ENCODE measurements around the gene PFDN5. TPM values are rescaled to one million over a fixed set of nuclear protein-coding genes. Genes with fewer than 3 reads are reported as not detected.

PFDN5 gene
- total and polyA plus RNA-seq, 10 of the 15 experiments (the other 5 are each of a cell fraction or from before 2014, with no cell fraction given), result 300 to 1,596 (median 495) TPM

- TF ChIP-seq SMARCA5 (IDR thresholded peaks at IDR 0.05) (peak; percentile 92), NR2F1 (conservative IDR thresholded peaks at IDR 0.05) (0 out of 2 replicates have a peak, but pooled peaks have one; percentile 16), YY1 (IDR thresholded peaks at IDR 0.05; ENCODE audit: low read depth, low read length) (peak; percentile 96), E4F1 (IDR thresholded peaks at IDR 0.05; ENCODE audit: borderline replicate concordance, partially characterized antibody) (peak; percentile 63), EGR1 (IDR thresholded peaks at IDR 0.05; ENCODE audit: borderline replicate concordance in 1 of 2, low read depth in 2 of 2, low read length in 2 of 2) (0 out of 3 replicates have a peak, but pooled peaks of 1 of the 2 experiments have one; percentile 3), POLR2A (IDR thresholded peaks at IDR 0.05; ENCODE audit: low read depth, low read length) (peak; percentile 92), CTCF (IDR thresholded peaks at IDR 0.05 in 2 of 3, conservative IDR thresholded peaks at IDR 0.05 in 1 of 3; ENCODE audit: control insufficient read depth in 2 of 3, extremely low read depth in 1 of 3, insufficient read depth in 1 of 3, low read depth in 3 of 3, low read length in 3 of 3) (peak; percentile 52 to 83 (median 64); a peak in 5 of 6 replicates), USF1 (IDR thresholded peaks at IDR 0.05; ENCODE audit: borderline replicate concordance, extremely low read length, insufficient read depth, low read depth, low read length) (peak; percentile 88), CHD1 (IDR thresholded peaks at IDR 0.05; ENCODE audit: low read depth, low read length) (no peak), ZNF207 (IDR thresholded peaks at IDR 0.05; ENCODE audit: borderline replicate concordance) (0 out of 2 replicates have a peak, but pooled peaks have one; percentile 20), HDGF (IDR thresholded peaks at IDR 0.05) (no peak), DPF2 (IDR thresholded peaks at IDR 0.05) (0 out of 2 replicates have a peak, but pooled peaks have one; percentile 33), CEBPB (IDR thresholded peaks at IDR 0.05; ENCODE audit: borderline replicate concordance in 1 of 2, low read depth in 2 of 2, low read length in 2 of 2) (no peak), NR2C1 (IDR thresholded peaks at IDR 0.05) (peak; percentile 10; the same call in 1 of the 2 replicates), TAF1 (IDR thresholded peaks at IDR 0.05; ENCODE audit: borderline replicate concordance, low read depth, low read length) (peak; percentile 58; the same call in 1 of the 2 replicates), RAD51 (IDR thresholded peaks at IDR 0.05) (peak; percentile 75), IKZF2 (IDR thresholded peaks at IDR 0.05) (peak in 1 of 2 experiments; percentile 25; a peak in 1 of 4 replicates), RUNX3 (IDR thresholded peaks at IDR 0.05; ENCODE audit: low read length) (peak; percentile 25), NBN (IDR thresholded peaks at IDR 0.05) (peak; percentile 37; the same call in 1 of the 2 replicates), BHLHE40 (IDR thresholded peaks at IDR 0.05; ENCODE audit: borderline replicate concordance in 1 of 2, low read depth in 2 of 2, low read length in 1 of 2) (peak; percentile 70 to 92), LARP7 (IDR thresholded peaks at IDR 0.05) (peak; percentile 39; the same call in 1 of the 2 replicates), SIN3A (IDR thresholded peaks at IDR 0.05; ENCODE audit: low read depth, low read length) (peak; percentile 77; the same call in 1 of the 2 replicates)
Measured at GRCh38 chr12:53251477-53252348, 43.6 kb upstream of the PFDN5 start (continued).

Measured in GM12878 (cell line).